H9 (cell line): Measurements from ENCODE around the gene MEFV. TPM values are rescaled to one million over a fixed set of nuclear protein-coding genes. Genes with fewer than 3 reads are reported as not detected.

ENCODE experiments used
- DNase-seq: peaks from one replicate; pipeline ENCODE4 v3.0.0-alpha.2; 2017
- H2AFZ ChIP-seq: one replicate; pipeline ENCODE4 v1.6.1; 2013; ENCODE audit warnings: mild to moderate bottlenecking, low read length, control low read depth, moderate library complexity
- H2AK5ac ChIP-seq: 2 replicates; pipeline ENCODE4 v1.6.1; 2013; ENCODE audit warnings: low read length, control low read depth, mixed read lengths; ENCODE audit not compliant: insufficient read length
- H2BK120ac ChIP-seq: one replicate; pipeline ENCODE4 v1.6.1; 2013; ENCODE audit warnings: low read depth, mild to moderate bottlenecking, low read length, control low read depth, inconsistent platforms; ENCODE audit not compliant: poor library complexity, severe bottlenecking
- H2BK12ac ChIP-seq: 2 replicates; pipeline ENCODE4 v1.6.1; 2013; ENCODE audit warnings: low read length, control low read depth, mixed read lengths, low read depth; ENCODE audit not compliant: insufficient read length
- H2BK15ac ChIP-seq: 2 replicates; pipeline ENCODE4 v1.6.1; 2013; ENCODE audit warnings: low read depth, low read length, control low read depth
- H2BK20ac ChIP-seq: one replicate; pipeline ENCODE4 v1.6.1; 2013; ENCODE audit warnings: low read depth, mild to moderate bottlenecking, low read length, control low read depth, inconsistent platforms; ENCODE audit not compliant: poor library complexity, severe bottlenecking
- H2BK5ac ChIP-seq: 2 replicates; pipeline ENCODE4 v1.6.1; 2013; ENCODE audit warnings: low read length, control low read depth, mixed read lengths; ENCODE audit not compliant: insufficient read length
- H3K14ac ChIP-seq: 2 replicates; pipeline ENCODE4 v1.6.1; 2013; ENCODE audit warnings: low read length, control low read depth; ENCODE audit not compliant: insufficient read depth
- H3K18ac ChIP-seq: 2 replicates; pipeline ENCODE4 v1.6.1; 2013; ENCODE audit warnings: low read depth, mild to moderate bottlenecking, mixed read lengths, low read length, control low read depth; ENCODE audit not compliant: insufficient read length
- H3K23ac ChIP-seq: 2 replicates; pipeline ENCODE4 v1.6.1; 2013; ENCODE audit warnings: low read length, control low read depth, mixed read lengths, low read depth; ENCODE audit not compliant: insufficient read length
- H3K23me2 ChIP-seq: 2 replicates; pipeline ENCODE4 v1.6.1; 2013; ENCODE audit warnings: low read depth, mild to moderate bottlenecking, mixed read lengths, low read length, control low read depth; ENCODE audit not compliant: insufficient read length, poor library complexity, severe bottlenecking
- H3K27ac ChIP-seq: 2 replicates; pipeline ENCODE4 v1.5.1; 2013; ENCODE audit warnings: low read length, control low read depth, mixed read lengths, low read depth; ENCODE audit not compliant: insufficient read length
- H3K27me3 ChIP-seq: 2 replicates; pipeline ENCODE4 v1.6.1; 2013; ENCODE audit warnings: low read length, control low read depth, inconsistent platforms; ENCODE audit not compliant: insufficient read depth
- H3K4ac ChIP-seq: 2 replicates; pipeline ENCODE4 v1.6.1; 2013; ENCODE audit warnings: low read depth, mild to moderate bottlenecking, control low read depth, inconsistent platforms, low read length, moderate library complexity
- H3K4me1 ChIP-seq: 2 replicates; pipeline ENCODE4 v1.6.1; 2013; ENCODE audit warnings: low read length, control low read depth, inconsistent platforms; ENCODE audit not compliant: insufficient read depth
- H3K4me2 ChIP-seq: 2 replicates; pipeline ENCODE4 v1.6.1; 2013; ENCODE audit warnings: low read length, control low read depth, mixed read lengths; ENCODE audit not compliant: insufficient read length, insufficient read depth
- H3K56ac ChIP-seq: 2 replicates; pipeline ENCODE4 v1.6.1; 2013; ENCODE audit warnings: low read depth, mild to moderate bottlenecking, mixed read lengths, low read length, control low read depth; ENCODE audit not compliant: insufficient read length
- H3K79me1 ChIP-seq: 2 replicates; pipeline ENCODE4 v1.6.1; 2013; ENCODE audit warnings: low read depth, mild to moderate bottlenecking, moderate library complexity, low read length, control low read depth, inconsistent platforms; ENCODE audit not compliant: insufficient read depth, poor library complexity, severe bottlenecking
- H3K79me2 ChIP-seq: 2 replicates; pipeline ENCODE4 v1.6.1; 2013; ENCODE audit warnings: low read length, control low read depth, inconsistent platforms; ENCODE audit not compliant: insufficient read depth
- H3K9ac ChIP-seq: 2 replicates; pipeline ENCODE4 v1.6.1; 2013; ENCODE audit warnings: low read length, control low read depth, mixed read lengths; ENCODE audit not compliant: insufficient read length; ENCODE audit errors: extremely low read depth
- H3K9me3 ChIP-seq: one replicate; pipeline ENCODE4 v1.6.1; 2013; ENCODE audit warnings: low read depth, low read length, inconsistent platforms; ENCODE audit not compliant: control insufficient read depth
- H3T11ph ChIP-seq: one replicate; pipeline ENCODE4 v1.6.1; 2013; ENCODE audit warnings: mild to moderate bottlenecking, low read length, control low read depth, inconsistent platforms
- H4K20me1 ChIP-seq: one replicate; pipeline ENCODE4 v1.6.1; 2013; ENCODE audit not compliant: control insufficient read depth, insufficient read length, insufficient read depth
- H4K5ac ChIP-seq: 2 replicates; pipeline ENCODE4 v1.6.1; 2013; ENCODE audit warnings: low read depth, mild to moderate bottlenecking, mixed read lengths, low read length, control low read depth; ENCODE audit not compliant: insufficient read length
- H4K8ac ChIP-seq: replicated peaks from 2 replicates; pipeline ENCODE4 v1.6.1; 2013; ENCODE audit warnings: low read length, control low read depth, mixed read lengths, low read depth; ENCODE audit not compliant: insufficient read length
- H4K91ac ChIP-seq: 2 replicates; pipeline ENCODE4 v1.6.1; 2013; ENCODE audit warnings: low read depth, mild to moderate bottlenecking, moderate library complexity, mixed read lengths, low read length, control low read depth; ENCODE audit not compliant: insufficient read length
- H3K27ac Mint-ChIP-seq, 3 experiments: 2 replicates in 2 of 3; 3 replicates in 1 of 3; pipeline ENCODE4 v1.8.0; 2020 to 2021; ENCODE audit warnings: mixed read lengths in 3 of 3, mild to moderate bottlenecking in 1 of 3, moderate library complexity in 1 of 3
- H3K27me3 Mint-ChIP-seq: 2 replicates; pipeline ENCODE4 v1.8.0; 2021; ENCODE audit warnings: low read depth, mild to moderate bottlenecking, moderate library complexity, mixed read lengths
- H3K36me3 Mint-ChIP-seq, 3 experiments: 2 replicates in 2 of 3; 3 replicates in 1 of 3; pipeline ENCODE4 v1.8.0; 2020 to 2021; ENCODE audit warnings: low read depth in 3 of 3, mixed read lengths in 3 of 3; ENCODE audit not compliant: insufficient read depth in 1 of 3
- H3K4me1 Mint-ChIP-seq, 2 experiments: 2 replicates each; pipeline ENCODE4 v1.8.0; 2020; ENCODE audit warnings: mixed read lengths in 2 of 2
- H3K4me3 Mint-ChIP-seq, 2 experiments: 2 replicates in 1 of 2; 3 replicates in 1 of 2; pipeline ENCODE4 v1.8.0; 2020 to 2021; ENCODE audit warnings: mild to moderate bottlenecking in 2 of 2, mixed read lengths in 2 of 2, moderate library complexity in 1 of 2
- H3K9me3 Mint-ChIP-seq, 2 experiments: 2 replicates in 1 of 2; 3 replicates in 1 of 2; pipeline ENCODE4 v1.8.0; 2020; ENCODE audit warnings: mild to moderate bottlenecking in 2 of 2, mixed read lengths in 2 of 2, moderate library complexity in 1 of 2
- WGBS: extraction: QIAGEN DNeasy Blood & Tissue Kit; methylation state at CpG from one replicate; pipeline ENCODE4 v1.1.7; 2013; ENCODE audit warnings: missing lambda C conversion rate, low lambda C conversion rate, mixed read lengths; ENCODE audit not compliant: insufficient read length; ENCODE audit errors: extremely low coverage; 5-methylcytosine and 5-hydroxymethylcytosine counted together
- total RNA-seq: library from RNA; stranded (reverse); gene quantifications from 2 replicates; pipeline ENCODE4 v1.2.1, GENCODE V29; 2021
- TF ChIP-seq, protein P1 (sequence below): fragments of 200-600 bp; sonication (generic); conservative IDR thresholded peaks from 3 replicates; pipeline ENCODE4 v1.8.0; 2021; ENCODE audit warnings: antibody characterized with exemption, mild to moderate bottlenecking

MEFV gene
- total RNA-seq, 1 experiment from 2014 or later = not detected

DNA sequence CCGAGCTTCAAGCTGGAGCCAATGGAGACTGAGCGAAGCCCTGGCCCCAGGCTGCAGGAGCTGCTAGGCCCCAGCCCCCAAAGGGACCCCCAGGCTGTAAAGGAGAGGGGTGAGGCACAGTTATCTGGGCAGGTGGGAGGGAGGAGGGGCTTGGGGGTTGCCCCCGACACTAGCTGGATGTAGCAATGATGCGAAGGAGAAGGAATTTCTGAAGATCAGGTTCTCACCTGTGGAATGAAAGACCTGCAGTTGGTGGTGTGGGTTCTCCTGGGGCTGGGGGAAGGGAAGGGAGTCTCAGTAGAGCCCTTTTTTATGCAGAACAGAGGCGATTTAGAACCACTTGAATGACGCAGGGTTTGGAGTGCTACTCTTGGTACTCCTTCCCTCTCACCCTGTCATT, 28.7 kb upstream of the MEFV start:
- no peak overlapping the region for H3K4ac ChIP-seq
- no peak overlapping the region for H3K23ac ChIP-seq
- no peak overlapping the region for H3K18ac ChIP-seq
- H2BK15ac ChIP-seq = no peak overlapping the region
- H3K27me3 ChIP-seq = no peaks in the 10 kb centered on the region
- no peak overlapping the region; a peak in 1 of 7 replicates for H3K27ac Mint-ChIP-seq
- peaks cover 9% of the 10 kb centered on the region for H3K27me3 Mint-ChIP-seq
- no peak overlapping the region for H3K27ac ChIP-seq
- H3K9ac ChIP-seq = no peak overlapping the region
- H3K79me2 ChIP-seq = peaks cover 29% of the 10 kb centered on the region
- peaks cover 5% of the 10 kb centered on the region for H4K20me1 ChIP-seq
- peaks cover 46 to 57% of the 10 kb centered on the region in 2 experiments for H3K9me3 Mint-ChIP-seq
- no peak overlapping the region for H4K91ac ChIP-seq
- H3T11ph ChIP-seq = no peak overlapping the region
- peak overlapping the region; percentile 85 for H3K4me2 ChIP-seq
- peaks cover 60 to 64% (median 63%) of the 10 kb centered on the region in 3 experiments for H3K36me3 Mint-ChIP-seq
- peaks cover 11% of the 10 kb centered on the region for H3K23me2 ChIP-seq
- H2BK120ac ChIP-seq = no peak overlapping the region
- H3K4me1 ChIP-seq = no peaks in the 10 kb centered on the region
- H3K4me3 Mint-ChIP-seq = peak overlapping the region; percentile 96 to 98
- H4K8ac ChIP-seq = no peak overlapping the region
- H2BK5ac ChIP-seq = no peak overlapping the region
- peaks cover 12% of the 10 kb centered on the region for H3K79me1 ChIP-seq
- TF ChIP-seq, protein P1, sequence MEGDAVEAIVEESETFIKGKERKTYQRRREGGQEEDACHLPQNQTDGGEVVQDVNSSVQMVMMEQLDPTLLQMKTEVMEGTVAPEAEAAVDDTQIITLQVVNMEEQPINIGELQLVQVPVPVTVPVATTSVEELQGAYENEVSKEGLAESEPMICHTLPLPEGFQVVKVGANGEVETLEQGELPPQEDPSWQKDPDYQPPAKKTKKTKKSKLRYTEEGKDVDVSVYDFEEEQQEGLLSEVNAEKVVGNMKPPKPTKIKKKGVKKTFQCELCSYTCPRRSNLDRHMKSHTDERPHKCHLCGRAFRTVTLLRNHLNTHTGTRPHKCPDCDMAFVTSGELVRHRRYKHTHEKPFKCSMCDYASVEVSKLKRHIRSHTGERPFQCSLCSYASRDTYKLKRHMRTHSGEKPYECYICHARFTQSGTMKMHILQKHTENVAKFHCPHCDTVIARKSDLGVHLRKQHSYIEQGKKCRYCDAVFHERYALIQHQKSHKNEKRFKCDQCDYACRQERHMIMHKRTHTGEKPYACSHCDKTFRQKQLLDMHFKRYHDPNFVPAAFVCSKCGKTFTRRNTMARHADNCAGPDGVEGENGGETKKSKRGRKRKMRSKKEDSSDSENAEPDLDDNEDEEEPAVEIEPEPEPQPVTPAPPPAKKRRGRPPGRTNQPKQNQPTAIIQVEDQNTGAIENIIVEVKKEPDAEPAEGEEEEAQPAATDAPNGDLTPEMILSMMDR = no peak
- H3K4me1 Mint-ChIP-seq = peaks cover 18 to 24% of the 10 kb centered on the region in 2 experiments
- H3K14ac ChIP-seq = no peak overlapping the region
- DNase-seq = no peak
- peaks cover 36% of the 10 kb centered on the region for H3K9me3 ChIP-seq
- no peak overlapping the region for H4K5ac ChIP-seq
- no peak overlapping the region for H2BK20ac ChIP-seq
- H3K56ac ChIP-seq = no peak overlapping the region
- H2BK12ac ChIP-seq = no peak overlapping the region
- H2AFZ ChIP-seq = no peak overlapping the region
- no CpG with 5 or more reads among the region's 6 CpGs for WGBS
- no peak overlapping the region for H2AK5ac ChIP-seq
